Calu3 (cell line): Measurements from ENCODE around the gene TBC1D32. TPM values are rescaled to one million over a fixed set of nuclear protein-coding genes. Genes with fewer than 3 reads are reported as not detected.

Experiments
- BruUV-seq: library from RNA; stranded (reverse); fragments of 400-500 nt; replicated peaks from 2 replicates; lab custom pipeline; 2021; lab: Mats Ljungman, UMichigan
- CTCF ChIA-PET: fragments of 300-600 bp; sonication (Branson Sonifier 250); formaldehyde crosslinking; loops from one replicate; lab custom pipeline; 2022; ENCODE audit warnings: antibody characterized with exemption; lab: Charles Lee
- DNase-seq: peaks from one replicate; pipeline ENCODE4 v3.0.0; 2022
- H3K27ac Mint-ChIP-seq: one replicate; pipeline ENCODE4 v1.8.0; 2022; ENCODE audit warnings: mixed read lengths; ENCODE audit not compliant: unreplicated experiment
- H3K27me3 Mint-ChIP-seq: one replicate; pipeline ENCODE4 v1.8.0; 2022; ENCODE audit warnings: mixed read lengths; ENCODE audit not compliant: unreplicated experiment
- H3K36me3 Mint-ChIP-seq: one replicate; pipeline ENCODE4 v1.8.0; 2022; ENCODE audit warnings: mild to moderate bottlenecking, moderate library complexity, mixed read lengths; ENCODE audit not compliant: insufficient read depth, unreplicated experiment
- H3K4me1 Mint-ChIP-seq: one replicate; pipeline ENCODE4 v1.8.0; 2022; ENCODE audit warnings: mild to moderate bottlenecking, low read depth, mixed read lengths; ENCODE audit not compliant: unreplicated experiment
- H3K4me3 Mint-ChIP-seq: one replicate; pipeline ENCODE4 v1.8.0; 2022; ENCODE audit warnings: mild to moderate bottlenecking, low read depth, moderate library complexity, mixed read lengths; ENCODE audit not compliant: unreplicated experiment
- H3K9me3 Mint-ChIP-seq: one replicate; pipeline ENCODE4 v1.8.0; 2022; ENCODE audit warnings: low read depth, mixed read lengths; ENCODE audit not compliant: unreplicated experiment
- intact Hi-C: fragments of 100-400 bp; cut with micrococcal nuclease; formaldehyde crosslinking; loops from one replicate; pipeline ENCODE4 v1.10.0; 2022; ENCODE audit not compliant: unreplicated experiment
- total RNA-seq: library from RNA; stranded (reverse); gene quantifications from 2 replicates; pipeline ENCODE4 v1.2.3, GENCODE V29; 2022
- TF ChIP-seq, protein P1 (sequence below): fragments of 200-600 bp; IDR thresholded peaks from one replicate; pipeline ENCODE4 v1.8.0; 2022; ENCODE audit warnings: antibody characterized with exemption; ENCODE audit not compliant: unreplicated experiment

Gene TBC1D32
- total RNA-seq, 1 experiment from 2014 or later, result 8.9 TPM

DNA sequence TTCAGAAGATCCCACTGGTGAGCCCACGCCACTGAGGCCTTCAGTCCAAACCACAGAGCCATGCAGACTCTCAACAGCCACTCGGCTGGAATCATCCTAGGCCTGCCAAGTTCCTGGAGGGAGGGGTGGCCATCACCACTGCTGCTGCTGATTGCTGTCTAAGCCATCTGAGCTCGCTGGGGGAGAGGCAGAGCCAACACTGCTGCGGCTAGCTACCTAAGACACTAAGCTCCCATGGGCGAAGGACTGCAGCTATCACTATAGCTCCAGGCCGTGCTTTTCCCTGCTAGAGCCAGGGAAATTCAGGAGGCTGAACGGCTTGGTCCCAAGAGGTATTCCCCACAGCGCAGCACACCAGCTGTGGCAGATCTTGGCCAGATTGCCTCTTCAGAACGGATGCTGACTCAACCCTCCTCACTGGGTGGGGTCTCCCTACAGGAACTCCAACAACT is 73.6 kb downstream of the TBC1D32 start:
- Mint-ChIP-seq H3K27me3 (no peaks in the 10 kb centered on the region), H3K4me1 (no peaks in the 10 kb centered on the region), H3K27ac (no peak overlapping the region), H3K4me3 (no peak overlapping the region), H3K9me3 (peaks cover 9% of the 10 kb centered on the region), H3K36me3 (no peaks in the 10 kb centered on the region)
- no peak for DNase-seq
- CTCF ChIA-PET, result no interaction called here
- intact Hi-C loops, result no loop called here
- TF ChIP-seq, protein P1, sequence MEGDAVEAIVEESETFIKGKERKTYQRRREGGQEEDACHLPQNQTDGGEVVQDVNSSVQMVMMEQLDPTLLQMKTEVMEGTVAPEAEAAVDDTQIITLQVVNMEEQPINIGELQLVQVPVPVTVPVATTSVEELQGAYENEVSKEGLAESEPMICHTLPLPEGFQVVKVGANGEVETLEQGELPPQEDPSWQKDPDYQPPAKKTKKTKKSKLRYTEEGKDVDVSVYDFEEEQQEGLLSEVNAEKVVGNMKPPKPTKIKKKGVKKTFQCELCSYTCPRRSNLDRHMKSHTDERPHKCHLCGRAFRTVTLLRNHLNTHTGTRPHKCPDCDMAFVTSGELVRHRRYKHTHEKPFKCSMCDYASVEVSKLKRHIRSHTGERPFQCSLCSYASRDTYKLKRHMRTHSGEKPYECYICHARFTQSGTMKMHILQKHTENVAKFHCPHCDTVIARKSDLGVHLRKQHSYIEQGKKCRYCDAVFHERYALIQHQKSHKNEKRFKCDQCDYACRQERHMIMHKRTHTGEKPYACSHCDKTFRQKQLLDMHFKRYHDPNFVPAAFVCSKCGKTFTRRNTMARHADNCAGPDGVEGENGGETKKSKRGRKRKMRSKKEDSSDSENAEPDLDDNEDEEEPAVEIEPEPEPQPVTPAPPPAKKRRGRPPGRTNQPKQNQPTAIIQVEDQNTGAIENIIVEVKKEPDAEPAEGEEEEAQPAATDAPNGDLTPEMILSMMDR, result no peak
- BruUV-seq, result no TSS peak

- TF ChIP-seq, protein P1, result no peak
- no peak overlapping the region for H3K27ac Mint-ChIP-seq
- no peaks in the 10 kb centered on the region for H3K9me3 Mint-ChIP-seq
- BruUV-seq, result no TSS peak
- no peak overlapping the region for H3K4me3 Mint-ChIP-seq
- CTCF ChIA-PET, result no interaction called here
- no peaks in the 10 kb centered on the region for H3K36me3 Mint-ChIP-seq
- H3K4me1 Mint-ChIP-seq, result no peaks in the 10 kb centered on the region
- no peaks in the 10 kb centered on the region for H3K27me3 Mint-ChIP-seq
- no peak for DNase-seq
- intact Hi-C loops, result no loop called here
These were observed 86.9 kb downstream of the TBC1D32 start for GRCh38 chr6:121247386-121247785.

- H3K27ac Mint-ChIP-seq, result no peak overlapping the region
- BruUV-seq, result no TSS peak
These were observed 91.9 kb downstream of the TBC1D32 start for GRCh38 chr6:121242386-121242785.

GRCh38 chr6:121237859-121238258 is 96.4 kb downstream of the TBC1D32 start:
- CTCF ChIA-PET, result interaction anchor here (0.6 kb wide), 1 partner anchor 279 kb away, joined by 3 read pairs; no protein-coding TSS in a partner anchor
- Mint-ChIP-seq H3K4me1 (no peaks in the 10 kb centered on the region), H3K36me3 (no peaks in the 10 kb centered on the region), H3K9me3 (no peaks in the 10 kb centered on the region), H3K27me3 (no peaks in the 10 kb centered on the region), H3K27ac (no peak overlapping the region), H3K4me3 (no peak overlapping the region)
- DNase-seq, result no peak
- TF ChIP-seq, protein P1, result no peak
- intact Hi-C loops, result no loop called here
- no TSS peak for BruUV-seq

More at GRCh38 chr6:121242386-121242785, 91.9 kb downstream of the TBC1D32 start:
- DNase-seq, result no peak
- H3K27me3 Mint-ChIP-seq, result no peaks in the 10 kb centered on the region
- H3K36me3 Mint-ChIP-seq, result no peaks in the 10 kb centered on the region
- no peaks in the 10 kb centered on the region for H3K4me1 Mint-ChIP-seq
- CTCF ChIA-PET, result no interaction called here
- H3K9me3 Mint-ChIP-seq, result no peaks in the 10 kb centered on the region
- TF ChIP-seq, protein P1, result no peak
- intact Hi-C loops, result no loop called here
- H3K4me3 Mint-ChIP-seq, result no peak overlapping the region
